Prostate gland (tissue), 2 donors: ENCODE data around the gene DYDC1. TPM values are rescaled to one million over a fixed set of nuclear protein-coding genes. Genes with fewer than 3 reads are reported as not detected.
"Not testable (repeated sequence)": the region's sequence is repeated elsewhere in the genome, so short reads cannot be mapped to it uniquely, and the experiment has no call there.

Experiments used
- DNase-seq: peaks from one replicate; pipeline ENCODE4 v3.0.0-alpha.2; 2019; ENCODE audit warnings: low spot score
- H3K27ac ChIP-seq, 2 donors: fragments of 200-600 bp; sonication (generic); 2 replicates each; pipeline ENCODE4 v1.5.1; 2017 to 2019
- H3K27me3 ChIP-seq: fragments of 200-600 bp; sonication (generic); replicated peaks from 2 replicates; pipeline ENCODE4 v1.5.1; 2019; ENCODE audit not compliant: insufficient read depth
- H3K36me3 ChIP-seq, 2 donors: fragments of 200-600 bp; sonication (generic); 1 replicate in 1 of 2; 2 replicates in 1 of 2; pipeline versions ENCODE4 v1.5.1 to v1.8.1; 2017 to 2019
- H3K4me1 ChIP-seq: fragments of 200-600 bp; sonication (generic); replicated peaks from 2 replicates; pipeline ENCODE4 v1.5.1; 2019
- H3K4me3 ChIP-seq, 2 donors: fragments of 200-600 bp; sonication (generic); 2 replicates each; pipeline ENCODE4 v1.5.1; 2017 to 2019
- H3K9me3 ChIP-seq: fragments of 200-600 bp; sonication (generic); 2 replicates; pipeline ENCODE4 v1.5.1; 2017
- CTCF ChIP-seq, 4 experiments: fragments of 200-600 bp in 2 of 4; fragments of 450-650 bp in 2 of 4; sonication (generic) in 2 of 4; IDR thresholded peaks; 1 replicate in 3 of 4; 2 replicates in 1 of 4; pipeline ENCODE4 v1.5.1; 2016 to 2019; ENCODE audit warnings: antibody characterized with exemption in 4 of 4, mild to moderate bottlenecking in 2 of 4, moderate library complexity in 2 of 4
- POLR2A ChIP-seq: fragments of 450-650 bp; IDR thresholded peaks from one replicate; pipeline ENCODE4 v1.6.1; 2016; ENCODE audit warnings: antibody characterized with exemption, mild to moderate bottlenecking
- POLR2AphosphoS5 ChIP-seq: sonication (generic); formaldehyde crosslinking; IDR thresholded peaks from one replicate; pipeline ENCODE4 v1.6.1; 2017; ENCODE audit warnings: antibody characterized with exemption
- WGBS: methylation state at CpG from one replicate; pipeline ENCODE4 v1.1.5; 2018; 5-methylcytosine and 5-hydroxymethylcytosine counted together
- intact Hi-C: fragments of 100-400 bp; cut with DNase I; formaldehyde crosslinking; loops from one replicate; pipeline ENCODE4 v1.14.2; 2022
- total RNA-seq, 2 donors: library from RNA; depleted of rRNA; stranded (reverse); fragments of >200 nt; gene quantifications; one replicate each; pipeline ENCODE4 v1.1.0, GENCODE V29; 2016

The DYDC1 gene
- total RNA-seq, 2 donors from 2014 or later, result 8.7 TPM; not detected in 1

- no peaks in the 10 kb centered on the region for H3K36me3 ChIP-seq
- 94% methylated on average over 21 of the region's 21 CpGs for WGBS
- no peak for DNase-seq
- H3K9me3 ChIP-seq, result no peaks in the 10 kb centered on the region
- H3K27ac ChIP-seq, result no peak overlapping the region
- no peaks in the 10 kb centered on the region for H3K27me3 ChIP-seq
- H3K4me3 ChIP-seq, result no peak overlapping the region
- intact Hi-C loops, result no loop called here
- no peak for TF ChIP-seq CTCF (IDR thresholded peaks at IDR 0.05)
- no peaks in the 10 kb centered on the region for H3K4me1 ChIP-seq
These were observed 41.2 kb downstream of the DYDC1 start for GRCh38 chr10:80315391-80315790.

GRCh38 chr10:80313523-80313922 is 43.0 kb downstream of the DYDC1 start:
- Histone ChIP-seq H3K4me3 (no peak overlapping the region), H3K4me1 (no peaks in the 10 kb centered on the region), H3K27ac (no peak overlapping the region), H3K36me3 (no peaks in the 10 kb centered on the region), H3K27me3 (no peaks in the 10 kb centered on the region), H3K9me3 (no peaks in the 10 kb centered on the region)
- TF ChIP-seq POLR2A (no peak), CTCF (IDR thresholded peaks at IDR 0.05) (no peak), POLR2AphosphoS5 (no peak)
- 77% methylated on average over 5 of the region's 5 CpGs for WGBS
- DNase-seq, result no peak
- intact Hi-C loops, result no loop called here

- WGBS, result 93% methylated on average over 3 of the region's 3 CpGs
- H3K4me3 ChIP-seq, DNase-seq, intact Hi-C loops, H3K27ac ChIP-seq, H3K4me1 ChIP-seq, H3K27me3 ChIP-seq, H3K36me3 ChIP-seq, H3K9me3 ChIP-seq: not testable (repeated sequence)
These were observed 50.6 kb downstream of the DYDC1 start for GRCh38 chr10:80305989-80306388.

GRCh38 chr10:80296942-80297341 is 59.6 kb downstream of the DYDC1 start:
- Histone ChIP-seq H3K27ac (no peak overlapping the region), H3K27me3 (no peaks in the 10 kb centered on the region), H3K36me3 (no peaks in the 10 kb centered on the region), H3K4me1 (no peaks in the 10 kb centered on the region), H3K4me3 (no peak overlapping the region), H3K9me3 (no peaks in the 10 kb centered on the region)
- DNase-seq, result no peak
- WGBS, result 88% methylated on average over 3 of the region's 3 CpGs
- intact Hi-C loops, result no loop called here
- TF ChIP-seq CTCF (IDR thresholded peaks at IDR 0.05) (no peak), POLR2A (no peak), POLR2AphosphoS5 (no peak)

- no peak overlapping the region for H3K27ac ChIP-seq
- intact Hi-C loops, result no loop called here
- TF ChIP-seq POLR2AphosphoS5 (no peak), CTCF (IDR thresholded peaks at IDR 0.05) (no peak), POLR2A (no peak)
- H3K27me3 ChIP-seq, result no peaks in the 10 kb centered on the region
- no peaks in the 10 kb centered on the region for H3K9me3 ChIP-seq
- H3K4me3 ChIP-seq, result no peak overlapping the region
- WGBS, result 86% methylated on average over 6 of the region's 6 CpGs
- no peaks in the 10 kb centered on the region for H3K36me3 ChIP-seq
- no peak for DNase-seq
- H3K4me1 ChIP-seq, result no peaks in the 10 kb centered on the region
These were observed 63.8 kb downstream of the DYDC1 start for GRCh38 chr10:80292607-80293239.
